Measurements from ENCODE around the gene SDF2L1.

GRCh38 chr22:21593406-21594232 lies 48.5 kb upstream of the SDF2L1 start:
- TF ChIP-seq YY1 (IDR thresholded peaks at IDR 0.05; ENCODE audit: insufficient read depth, insufficient read length), result no peak
- TF ChIP-seq ZNF274 (IDR thresholded peaks at IDR 0.05; ENCODE audit: low read depth, low read length), result no peak
